Fibroblast of the aortic adventitia (primary cell): ENCODE measurements around the gene MICAL3. TPM values are rescaled to one million over a fixed set of nuclear protein-coding genes. Genes with fewer than 3 reads are reported as not detected.

Experiments
- DNase-seq: peaks from one replicate; pipeline ENCODE4 v3.0.0-alpha.2; 2010; ENCODE audit warnings: low read depth
- H3K4me3 ChIP-seq: 2 replicates; pipeline ENCODE4 v1.5.1; 2011; ENCODE audit warnings: low read depth, mild to moderate bottlenecking, control low read depth, low read length, moderate library complexity
- CTCF ChIP-seq: IDR thresholded peaks from 2 replicates; pipeline ENCODE4 v1.5.1; 2011; ENCODE audit warnings: mild to moderate bottlenecking, low read length, control low read depth, inconsistent platforms; ENCODE audit not compliant: insufficient read depth
- total RNA-seq: library from RNA; depleted of rRNA; stranded (reverse); fragments of >200 nt; gene quantifications from 2 replicates; pipeline ENCODE4 v1.2.3, GENCODE V29; 2012; ENCODE audit warnings: low replicate concordance

The MICAL3 gene
- total RNA-seq, 1 donor, result 18.8 TPM

DNA sequence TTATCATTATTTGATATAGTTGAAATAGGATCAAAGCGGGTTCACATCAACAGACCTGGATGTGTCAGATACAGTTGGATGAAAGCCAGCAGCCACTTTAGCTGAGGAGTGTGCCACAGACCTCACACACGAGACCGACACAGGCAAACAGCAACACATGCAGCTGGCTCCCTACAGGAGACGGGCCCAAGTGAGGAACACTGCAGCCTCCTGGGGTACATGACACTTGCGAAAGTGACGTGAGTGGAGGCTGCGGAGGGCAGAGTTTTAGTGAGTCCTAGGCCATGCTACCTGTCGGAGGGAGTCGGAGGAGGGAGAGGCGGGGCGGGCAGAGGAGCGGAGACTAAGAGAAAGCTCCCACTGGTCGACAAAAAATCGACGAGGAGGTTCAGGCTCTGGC, 149.2 kb downstream of the MICAL3 start:
- TF ChIP-seq CTCF, result no peak

GRCh38 chr22:17874231-17874905, 150.0 kb downstream of the MICAL3 start:
- DNase-seq, result no peak
- no peak overlapping the region for H3K4me3 ChIP-seq
- no peak for TF ChIP-seq CTCF

More for the DNA sequence above, 149.2 kb downstream of the MICAL3 start:
- H3K4me3 ChIP-seq, result no peak overlapping the region
- no peak for DNase-seq

DNA sequence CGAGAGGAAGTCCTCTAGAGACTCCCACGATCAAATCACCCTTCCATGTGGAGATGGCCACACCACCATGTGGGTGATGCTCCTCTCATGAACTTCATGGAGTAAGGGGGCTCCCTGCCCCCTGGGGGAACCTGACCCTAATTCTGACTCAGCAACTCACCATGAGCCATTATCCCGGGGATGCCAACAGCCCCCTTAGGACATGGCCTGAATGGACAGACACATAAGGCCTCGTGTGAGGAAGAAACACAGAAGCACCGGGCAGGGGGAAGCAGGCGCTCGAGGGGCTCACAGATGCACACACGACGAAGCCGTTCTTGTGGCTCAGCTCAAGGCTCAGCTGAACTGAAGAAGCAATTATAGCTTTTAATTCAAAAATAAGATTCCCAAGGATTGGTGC, 150.6 kb downstream of the MICAL3 start:
- H3K4me3 ChIP-seq, result no peak overlapping the region
- TF ChIP-seq CTCF, result no peak
- no peak for DNase-seq

DNA sequence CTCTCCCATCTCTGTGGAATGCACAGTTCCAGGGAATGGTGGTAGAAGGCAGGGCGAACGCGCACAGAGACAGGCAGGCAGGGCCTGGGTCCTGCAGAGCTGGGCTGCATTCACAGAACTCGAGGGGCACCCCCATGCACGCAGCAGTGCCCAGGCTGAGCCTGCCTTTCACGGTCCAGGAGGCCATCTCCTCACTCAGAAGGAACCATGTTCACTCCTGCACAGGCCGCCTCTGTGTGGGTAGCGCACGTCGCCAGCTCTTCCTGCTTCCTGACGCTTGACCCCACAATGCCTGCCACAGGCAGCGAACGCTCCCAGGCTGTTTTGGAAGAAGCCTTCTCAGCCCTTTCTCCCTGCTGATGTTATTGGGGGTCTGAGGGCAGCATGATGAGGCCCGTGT, 151.2 kb downstream of the MICAL3 start:
- DNase-seq, result no peak
- no peak overlapping the region for H3K4me3 ChIP-seq
- TF ChIP-seq CTCF, result no peak

- no peak overlapping the region for H3K4me3 ChIP-seq
- no peak for TF ChIP-seq CTCF
- DNase-seq, result no peak
Measured at GRCh38 chr22:17872471-17872870, 151.9 kb downstream of the MICAL3 start.

DNA sequence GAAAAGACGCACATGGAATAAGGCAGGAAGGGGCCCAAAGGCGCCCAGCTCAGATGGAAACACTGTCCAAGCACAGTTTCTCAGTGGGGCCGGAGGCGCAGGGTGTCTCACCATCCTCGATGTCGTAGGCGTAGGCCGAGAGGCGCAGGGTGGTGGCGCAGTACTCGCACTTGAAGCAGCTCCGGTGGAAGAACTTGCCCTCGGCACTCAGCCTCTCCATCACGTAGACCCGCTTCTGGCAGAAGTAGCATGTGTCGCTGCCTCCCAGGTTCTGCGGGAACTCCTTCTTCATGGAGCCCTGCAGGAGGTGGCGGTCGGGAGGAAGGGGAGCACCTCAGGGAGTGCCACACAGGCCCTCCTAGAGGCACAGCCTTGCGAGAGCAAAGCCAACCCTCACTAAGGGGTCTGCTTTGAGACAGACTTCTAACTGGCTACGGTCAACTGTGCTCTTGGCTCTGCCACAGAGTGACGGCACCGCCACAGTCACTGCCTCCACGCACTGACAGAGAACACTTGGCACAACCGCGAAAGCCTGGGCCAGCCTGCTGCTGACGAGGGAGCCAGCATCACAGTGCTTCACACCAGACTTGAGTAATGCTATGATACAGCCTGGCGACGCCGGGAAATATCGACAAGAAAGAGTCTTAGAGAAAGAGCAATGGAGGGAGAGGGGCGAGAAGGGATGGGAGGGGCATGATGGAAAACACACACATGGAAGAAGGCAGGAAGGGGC, 152.5 kb downstream of the MICAL3 start:
- no peak for DNase-seq
- no peak overlapping the region for H3K4me3 ChIP-seq
- no peak for TF ChIP-seq CTCF
